ENCODE measurements around the gene ATG16L1.

DNA sequence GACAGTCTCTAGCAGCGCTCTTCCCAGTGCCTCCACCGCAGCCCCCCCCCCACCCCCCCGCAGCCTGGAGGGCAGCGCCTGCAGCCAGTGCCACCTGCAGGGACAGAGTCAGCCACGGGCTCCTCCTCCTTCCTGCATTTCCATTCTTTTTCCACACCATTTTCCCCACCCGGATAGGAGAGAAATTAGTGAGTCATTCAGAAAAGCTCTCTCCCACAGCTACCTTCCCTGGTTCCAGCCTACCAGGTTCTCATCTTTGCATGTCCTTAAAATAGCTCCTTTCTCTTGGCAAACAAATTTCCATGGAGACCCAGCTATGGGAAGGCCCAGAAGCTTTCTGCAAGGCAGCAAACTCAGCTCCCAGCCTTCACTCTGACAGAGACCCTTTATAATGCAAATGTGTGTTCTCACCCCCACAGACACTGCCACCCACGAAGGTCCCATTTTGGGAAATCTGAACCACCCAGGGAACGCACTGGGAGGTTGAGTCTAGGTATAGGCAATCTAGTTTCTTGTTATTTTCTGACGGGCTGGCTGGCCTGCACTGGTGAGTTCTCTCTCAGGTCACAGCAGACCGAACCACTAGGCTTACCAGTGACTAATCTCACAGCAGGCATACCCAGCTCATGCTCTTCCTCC is 41.8 kb upstream of the ATG16L1 start:
- TF ChIP-seq, protein P1, sequence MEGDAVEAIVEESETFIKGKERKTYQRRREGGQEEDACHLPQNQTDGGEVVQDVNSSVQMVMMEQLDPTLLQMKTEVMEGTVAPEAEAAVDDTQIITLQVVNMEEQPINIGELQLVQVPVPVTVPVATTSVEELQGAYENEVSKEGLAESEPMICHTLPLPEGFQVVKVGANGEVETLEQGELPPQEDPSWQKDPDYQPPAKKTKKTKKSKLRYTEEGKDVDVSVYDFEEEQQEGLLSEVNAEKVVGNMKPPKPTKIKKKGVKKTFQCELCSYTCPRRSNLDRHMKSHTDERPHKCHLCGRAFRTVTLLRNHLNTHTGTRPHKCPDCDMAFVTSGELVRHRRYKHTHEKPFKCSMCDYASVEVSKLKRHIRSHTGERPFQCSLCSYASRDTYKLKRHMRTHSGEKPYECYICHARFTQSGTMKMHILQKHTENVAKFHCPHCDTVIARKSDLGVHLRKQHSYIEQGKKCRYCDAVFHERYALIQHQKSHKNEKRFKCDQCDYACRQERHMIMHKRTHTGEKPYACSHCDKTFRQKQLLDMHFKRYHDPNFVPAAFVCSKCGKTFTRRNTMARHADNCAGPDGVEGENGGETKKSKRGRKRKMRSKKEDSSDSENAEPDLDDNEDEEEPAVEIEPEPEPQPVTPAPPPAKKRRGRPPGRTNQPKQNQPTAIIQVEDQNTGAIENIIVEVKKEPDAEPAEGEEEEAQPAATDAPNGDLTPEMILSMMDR (IDR thresholded peaks at IDR 0.05; ENCODE audit: low read length): no peak
- TF ChIP-seq EZH2 (optimal IDR thresholded peaks at IDR 0.05; ENCODE audit: low read depth, low read length) (no peak), EZH2phosphoT487 (IDR thresholded peaks at IDR 0.05; ENCODE audit: low read length) (no peak)

Data from MM.1S (cell line).